Fibroblast of lung (primary cell): ENCODE data around the gene NHLRC2. TPM values are rescaled to one million over a fixed set of nuclear protein-coding genes. Genes with fewer than 3 reads are reported as not detected.

Source experiments
- DNase-seq, 2 donors: peaks; one replicate each; pipeline versions ENCODE4 v3.0.0 to v3.0.0-alpha.2; 2010; ENCODE audit warnings: low read depth in 2 of 2
- H2AFZ ChIP-seq: 2 replicates; pipeline ENCODE4 v1.5.1; 2012; ENCODE audit warnings: low read length, control low read depth, inconsistent platforms
- H3K27ac ChIP-seq: 2 replicates; pipeline ENCODE4 v1.5.1; 2011; ENCODE audit warnings: low read length, control low read depth; ENCODE audit not compliant: insufficient read depth
- H3K27me3 ChIP-seq: 2 replicates; pipeline ENCODE4 v1.5.1; 2011; ENCODE audit warnings: mild to moderate bottlenecking, low read length; ENCODE audit not compliant: control insufficient read depth, insufficient read depth
- H3K36me3 ChIP-seq: 2 replicates; pipeline ENCODE4 v1.5.1; 2011; ENCODE audit warnings: low read length; ENCODE audit not compliant: control insufficient read depth, insufficient read depth
- H3K4me1 ChIP-seq: 2 replicates; pipeline ENCODE4 v1.5.1; 2011; ENCODE audit warnings: low read length; ENCODE audit not compliant: control insufficient read depth, insufficient read depth; ENCODE audit errors: extremely low read depth
- H3K4me2 ChIP-seq: 2 replicates; pipeline ENCODE4 v1.5.1; 2011; ENCODE audit warnings: low read length, control low read depth; ENCODE audit not compliant: insufficient read depth; ENCODE audit errors: extremely low read depth
- H3K4me3 ChIP-seq, 4 experiments: fragments of 200-600 bp in 1 of 4; sonication (generic) in 1 of 4; replicated peaks in 1 of 4; 2 replicates each; pipeline ENCODE4 v1.5.1; 2011 to 2016; ENCODE audit warnings: low read length in 4 of 4, low read depth in 3 of 4, mild to moderate bottlenecking in 3 of 4, control low read depth in 2 of 4, inconsistent platforms in 1 of 4, mixed read lengths in 1 of 4; ENCODE audit not compliant: insufficient read depth in 1 of 4; ENCODE audit errors: control extremely low read depth in 1 of 4
- H3K79me2 ChIP-seq: 2 replicates; pipeline ENCODE4 v1.5.1; 2012; ENCODE audit warnings: mild to moderate bottlenecking, low read length, inconsistent platforms; ENCODE audit not compliant: control insufficient read depth, insufficient read depth
- H3K9ac ChIP-seq: 2 replicates; pipeline ENCODE4 v1.5.1; 2011; ENCODE audit warnings: mild to moderate bottlenecking, low read length, control low read depth; ENCODE audit not compliant: insufficient read depth
- H3K9me3 ChIP-seq: 2 replicates; pipeline ENCODE4 v1.5.1; 2012; ENCODE audit warnings: low read depth, low read length; ENCODE audit not compliant: control insufficient read depth, insufficient read depth
- H4K20me1 ChIP-seq: 2 replicates; pipeline ENCODE4 v1.5.1; 2011; ENCODE audit warnings: low read length; ENCODE audit not compliant: control insufficient read depth, insufficient read depth; ENCODE audit errors: extremely low read depth
- EZH2 ChIP-seq: IDR thresholded peaks from 2 replicates; pipeline ENCODE4 v1.5.1; 2012; ENCODE audit warnings: low read length, control low read depth, mild to moderate bottlenecking; ENCODE audit errors: missing control alignments
- polyA plus RNA-seq, 2 donors: library from polyadenylated mRNA; depleted of rRNA in 1 of 2; stranded (reverse) in 1 of 2; unstranded in 1 of 2; fragments of >200 nt; gene quantifications; 2 replicates each; pipeline ENCODE4 v1.2.1, GENCODE V29; 2011 to 2012; ENCODE audit warnings: missing spikeins in 1 of 2
- total RNA-seq: library from RNA; depleted of rRNA; stranded (reverse); fragments of >200 nt; gene quantifications from 2 replicates; pipeline ENCODE4 v1.2.1, GENCODE V29; 2014
- TF ChIP-seq, protein P1 (sequence below), 2 donors: IDR thresholded peaks in 1 of 2; conservative IDR thresholded peaks in 1 of 2; 1 replicate in 1 of 2; 2 replicates in 1 of 2; pipeline ENCODE4 v1.5.1; 2011 to 2012; ENCODE audit warnings: low read length in 2 of 2, control low read depth in 1 of 2, inconsistent platforms in 1 of 2, low read depth in 1 of 2, mild to moderate bottlenecking in 1 of 2

Gene NHLRC2
- total and polyA plus RNA-seq, 2 donors (not counting 1 experiment from before 2014, with no cell fraction given): 10.1 to 11.9 TPM

DNA sequence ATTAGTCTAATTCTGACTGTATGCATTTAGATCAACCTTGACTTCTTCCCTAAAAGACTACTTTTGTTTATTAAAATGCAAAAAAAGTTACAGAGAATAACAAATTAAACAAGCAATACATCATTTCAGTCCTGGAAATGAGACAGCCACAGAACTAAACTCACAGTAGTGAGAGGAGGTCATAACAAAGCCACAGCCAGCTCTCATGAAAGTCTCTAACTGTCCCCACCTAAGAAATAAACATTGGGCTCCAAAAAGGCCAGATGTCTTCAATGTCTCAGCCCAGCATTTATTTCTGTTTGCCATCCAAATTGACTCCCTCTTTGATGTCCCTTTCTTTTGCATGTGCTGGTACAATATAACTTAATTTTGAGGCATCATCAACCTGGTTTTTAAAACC, 74.4 kb downstream of the NHLRC2 start:
- Histone ChIP-seq H3K9ac (no peak overlapping the region), H3K4me3 (no peak overlapping the region), H3K36me3 (no peaks in the 10 kb centered on the region), H3K4me2 (no peak overlapping the region), H3K27me3 (no peaks in the 10 kb centered on the region), H3K9me3 (no peaks in the 10 kb centered on the region), H3K79me2 (no peaks in the 10 kb centered on the region), H2AFZ (no peak overlapping the region), H4K20me1 (no peaks in the 10 kb centered on the region), H3K4me1 (no peaks in the 10 kb centered on the region), H3K27ac (no peak overlapping the region)
- TF ChIP-seq, protein P1, sequence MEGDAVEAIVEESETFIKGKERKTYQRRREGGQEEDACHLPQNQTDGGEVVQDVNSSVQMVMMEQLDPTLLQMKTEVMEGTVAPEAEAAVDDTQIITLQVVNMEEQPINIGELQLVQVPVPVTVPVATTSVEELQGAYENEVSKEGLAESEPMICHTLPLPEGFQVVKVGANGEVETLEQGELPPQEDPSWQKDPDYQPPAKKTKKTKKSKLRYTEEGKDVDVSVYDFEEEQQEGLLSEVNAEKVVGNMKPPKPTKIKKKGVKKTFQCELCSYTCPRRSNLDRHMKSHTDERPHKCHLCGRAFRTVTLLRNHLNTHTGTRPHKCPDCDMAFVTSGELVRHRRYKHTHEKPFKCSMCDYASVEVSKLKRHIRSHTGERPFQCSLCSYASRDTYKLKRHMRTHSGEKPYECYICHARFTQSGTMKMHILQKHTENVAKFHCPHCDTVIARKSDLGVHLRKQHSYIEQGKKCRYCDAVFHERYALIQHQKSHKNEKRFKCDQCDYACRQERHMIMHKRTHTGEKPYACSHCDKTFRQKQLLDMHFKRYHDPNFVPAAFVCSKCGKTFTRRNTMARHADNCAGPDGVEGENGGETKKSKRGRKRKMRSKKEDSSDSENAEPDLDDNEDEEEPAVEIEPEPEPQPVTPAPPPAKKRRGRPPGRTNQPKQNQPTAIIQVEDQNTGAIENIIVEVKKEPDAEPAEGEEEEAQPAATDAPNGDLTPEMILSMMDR (conservative IDR thresholded peaks at IDR 0.05 in 1 of 2, IDR thresholded peaks at IDR 0.05 in 1 of 2; ENCODE audit: low read depth in 1 of 2, low read length in 2 of 2): no peak
- no peak for TF ChIP-seq EZH2
- no peak for DNase-seq

DNA sequence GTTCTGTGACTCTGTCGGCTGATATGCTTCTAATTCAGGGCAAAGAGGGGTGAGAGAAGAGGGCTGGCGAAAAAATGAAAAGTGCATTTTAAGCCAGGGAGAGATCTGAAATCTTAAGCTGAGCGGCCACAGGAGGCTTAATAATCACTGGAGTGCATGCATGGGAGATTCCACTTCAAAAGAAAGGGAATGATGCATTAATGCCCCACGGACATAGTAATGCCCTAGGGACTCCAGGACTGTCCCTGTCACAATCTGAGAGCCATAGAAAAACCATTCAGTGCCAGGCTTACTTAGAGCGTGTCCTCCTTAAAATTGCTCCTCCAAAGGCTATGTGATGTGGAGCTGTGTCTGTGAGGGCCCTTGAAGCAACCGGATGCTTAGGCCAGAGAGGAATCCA, 75.1 kb downstream of the NHLRC2 start:
- H3K4me2 ChIP-seq: no peak overlapping the region
- no peak overlapping the region for H3K9ac ChIP-seq
- TF ChIP-seq, protein P1 (conservative IDR thresholded peaks at IDR 0.05 in 1 of 2, IDR thresholded peaks at IDR 0.05 in 1 of 2; ENCODE audit: low read depth in 1 of 2, low read length in 2 of 2): no peak
- TF ChIP-seq EZH2: no peak
- DNase-seq: no peak
- H3K36me3 ChIP-seq: no peaks in the 10 kb centered on the region
- H2AFZ ChIP-seq: no peak overlapping the region
- H3K27ac ChIP-seq: no peak overlapping the region
- no peak overlapping the region for H3K4me3 ChIP-seq
- no peaks in the 10 kb centered on the region for H3K9me3 ChIP-seq
- no peaks in the 10 kb centered on the region for H3K79me2 ChIP-seq
- no peaks in the 10 kb centered on the region for H3K4me1 ChIP-seq
- no peaks in the 10 kb centered on the region for H3K27me3 ChIP-seq
- no peaks in the 10 kb centered on the region for H4K20me1 ChIP-seq

DNA sequence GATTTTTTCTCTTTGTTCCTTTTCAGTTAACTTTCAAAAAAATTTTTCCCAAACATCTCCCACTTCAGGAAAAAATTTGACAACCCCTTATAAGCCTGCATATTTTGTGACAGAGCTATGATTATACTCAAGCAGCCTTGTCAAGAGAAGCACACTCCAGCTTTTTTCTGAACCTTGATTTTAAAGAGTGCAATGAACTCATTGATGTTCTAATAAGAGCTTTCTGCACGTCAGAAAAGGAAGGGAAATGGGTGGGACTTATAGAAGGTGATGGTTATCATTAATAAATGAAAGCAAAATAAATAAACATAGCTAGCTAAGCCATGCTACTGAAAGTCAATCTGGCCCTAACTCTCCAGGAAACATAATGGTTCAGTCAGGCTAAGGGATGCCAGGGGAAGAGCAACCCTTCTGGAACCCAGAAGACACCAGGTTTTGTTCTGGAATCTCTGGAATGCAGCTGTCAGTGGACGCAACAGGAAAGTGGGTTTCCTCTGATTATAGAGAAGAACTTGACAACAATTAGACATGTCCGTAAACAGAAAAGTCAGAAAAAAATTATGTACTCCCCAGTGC, 76.1 kb downstream of the NHLRC2 start:
- no peak overlapping the region for H3K9ac ChIP-seq
- no peak overlapping the region for H3K4me2 ChIP-seq
- H3K4me1 ChIP-seq: no peaks in the 10 kb centered on the region
- no peaks in the 10 kb centered on the region for H3K27me3 ChIP-seq
- H3K36me3 ChIP-seq: no peaks in the 10 kb centered on the region
- H4K20me1 ChIP-seq: no peaks in the 10 kb centered on the region
- no peak overlapping the region for H2AFZ ChIP-seq
- H3K9me3 ChIP-seq: no peaks in the 10 kb centered on the region
- no peaks in the 10 kb centered on the region for H3K79me2 ChIP-seq
- no peak overlapping the region for H3K4me3 ChIP-seq
- no peak for DNase-seq
- TF ChIP-seq, protein P1 (conservative IDR thresholded peaks at IDR 0.05 in 1 of 2, IDR thresholded peaks at IDR 0.05 in 1 of 2; ENCODE audit: low read depth in 1 of 2, low read length in 2 of 2): no peak
- TF ChIP-seq EZH2: no peak
- H3K27ac ChIP-seq: no peak overlapping the region
